K562 (cell line): ENCODE measurements around the gene PRKAR2B. TPM values are rescaled to one million over a fixed set of nuclear protein-coding genes. Genes with fewer than 3 reads are reported as not detected.

ENCODE experiments used
- BRF1 ChIP-seq: IDR thresholded peaks from 3 replicates; pipeline ENCODE4 v1.6.1; 2011; ENCODE audit warnings: borderline replicate concordance, mild to moderate bottlenecking; ENCODE audit not compliant: insufficient read length; ENCODE audit errors: extremely low read depth
- CEBPZ ChIP-seq: fragments of 150-350 bp; IDR thresholded peaks from 2 replicates; pipeline ENCODE4 v1.6.1; 2014; ENCODE audit warnings: low read depth, mild to moderate bottlenecking, low read length, borderline replicate concordance
- DPF2 ChIP-seq: fragments of 450-650 bp; IDR thresholded peaks from 2 replicates; pipeline ENCODE4 v1.6.1; 2016
- EGR1 ChIP-seq: fragments of 450-650 bp; conservative IDR thresholded peaks from 2 replicates; pipeline ENCODE4 v1.6.1; 2017; ENCODE audit warnings: mild to moderate bottlenecking
- ELF2 ChIP-seq: fragments of 250-450 bp; sonication (Bioruptor Pico); IDR thresholded peaks from 2 replicates; pipeline ENCODE4 v1.5.0; 2021; ENCODE audit warnings: mild to moderate bottlenecking
- FOXP1 ChIP-seq: sonication (generic); formaldehyde crosslinking; IDR thresholded peaks from 2 replicates; pipeline ENCODE4 v1.8.0; 2022; ENCODE audit warnings: mild to moderate bottlenecking, missing genetic modification reagents
- NFIC ChIP-seq: fragments of 450-650 bp; IDR thresholded peaks from 2 replicates; pipeline ENCODE4 v1.6.1; 2017; ENCODE audit warnings: mild to moderate bottlenecking, inconsistent platforms
- OTX1 ChIP-seq: fragments of 450-650 bp; formaldehyde crosslinking; IDR thresholded peaks from 2 replicates; pipeline ENCODE4 v1.4.0; 2022; ENCODE audit warnings: mild to moderate bottlenecking
- POLR3G ChIP-seq: IDR thresholded peaks from 2 replicates; pipeline ENCODE4 v1.6.1; 2011; ENCODE audit not compliant: insufficient read length, insufficient replicate concordance; ENCODE audit errors: extremely low read depth
- RBM15 ChIP-seq: fragments of 200-400 bp; formaldehyde crosslinking; IDR thresholded peaks from 2 replicates; pipeline ENCODE4 v1.6.1; 2018; ENCODE audit warnings: mild to moderate bottlenecking, low read length, moderate library complexity; ENCODE audit not compliant: insufficient read depth
- STAT6 ChIP-seq: sonication (generic); formaldehyde crosslinking; IDR thresholded peaks from 2 replicates; pipeline ENCODE4 v1.8.1; 2023; ENCODE audit warnings: mild to moderate bottlenecking, missing genetic modification reagents
- ZFP91 ChIP-seq: sonication (generic); formaldehyde crosslinking; IDR thresholded peaks from 2 replicates; pipeline ENCODE4 v1.8.0; 2022; ENCODE audit warnings: mild to moderate bottlenecking, missing genetic modification reagents
- ZKSCAN1 ChIP-seq: fragments of 150-350 bp; IDR thresholded peaks from 2 replicates; pipeline ENCODE4 v1.6.1; 2016; ENCODE audit warnings: low read depth, low read length
- ZMIZ1 ChIP-seq, 2 experiments: fragments of 150-350 bp in 1 of 2; IDR thresholded peaks; 2 replicates each; pipeline ENCODE4 v1.6.1; 2012 to 2016; ENCODE audit warnings: low read depth in 2 of 2, low read length in 2 of 2, mild to moderate bottlenecking in 1 of 2, moderate library complexity in 1 of 2
- ZNF174 ChIP-seq: fragments of 250-450 bp; sonication (Bioruptor Pico); IDR thresholded peaks from 2 replicates; pipeline ENCODE4 v1.4.0; 2020; ENCODE audit warnings: mild to moderate bottlenecking
- ZNF253 ChIP-seq: fragments of 250-450 bp; sonication (Bioruptor Pico); conservative IDR thresholded peaks from 2 replicates; pipeline ENCODE4 v1.6.1; 2021; ENCODE audit warnings: mild to moderate bottlenecking
- polyA plus RNA-seq, 8 experiments: library from polyadenylated mRNA; depleted of rRNA in 4 of 8; stranded (reverse) in 5 of 8; unstranded in 3 of 8; fragments of >200 nt; fragmentation: Nextera tagmentation in 2 of 8; fragmentation: Illumina TruSeq in 1 of 8; extraction: Ambion mirVana in 2 of 8; extraction: Trizol in 1 of 8; gene quantifications; 2 replicates each; pipeline versions ENCODE4 v1.2.1 to v1.2.3, GENCODE V29; 2011 to 2014; ENCODE audit warnings: inconsistent platforms in 1 of 8, missing spikeins in 1 of 8
- total RNA-seq, 7 experiments: library from RNA; depleted of rRNA in 6 of 7; stranded (reverse); fragments of >200 nt in 6 of 7; fragmentation: Illumina TruSeq in 2 of 7; extraction: Trizol in 2 of 7; gene quantifications; 2 replicates each; pipeline versions ENCODE4 v1.2.1 to v1.2.3, GENCODE V29; 2011 to 2021; ENCODE audit warnings: low replicate concordance in 1 of 7

PRKAR2B gene
- total and polyA plus RNA-seq, 9 of the 15 experiments (the other 6 are each of a cell fraction or from before 2014, with no cell fraction given) = 59.0 to 173 (median 129) TPM

- TF ChIP-seq STAT6 (CRISPR knock-in tag) (no peak), FOXP1 (CRISPR knock-in tag) (no peak), CEBPZ (no peak), ZKSCAN1 (no peak), RBM15 (no peak), POLR3G (no peak), ZNF253 (CRISPR knock-in tag) (0 out of 2 replicates have a peak, but pooled peaks have one; percentile 35), OTX1 (no peak), NFIC (0 out of 2 replicates have a peak, but pooled peaks have one; percentile 5), ZFP91 (CRISPR knock-in tag) (no peak), EGR1 (peak; percentile 87), DPF2 (0 out of 2 replicates have a peak, but pooled peaks have one; percentile 23), ZNF174 (no peak), BRF1 (no peak), ELF2 (no peak), ZMIZ1 (IDR thresholded peaks at IDR 0.05; ENCODE audit: low read depth in 2 of 2, low read length in 2 of 2) (no peak)
These were observed 135.0 kb downstream of the PRKAR2B start (continued) for GRCh38 chr7:107179326-107180164.
